Right forelimb (tissue), 1 donor: Measurements from ENCODE around the gene SLAMF6.
"Not testable (repeated sequence)": the region's sequence is repeated elsewhere in the genome, so short reads cannot be mapped to it uniquely, and the experiment has no call there.

ENCODE experiments used
- DNase-seq: peaks from one replicate; pipeline ENCODE4 v3.0.0-alpha.2; 2018

Gene SLAMF6

DNA sequence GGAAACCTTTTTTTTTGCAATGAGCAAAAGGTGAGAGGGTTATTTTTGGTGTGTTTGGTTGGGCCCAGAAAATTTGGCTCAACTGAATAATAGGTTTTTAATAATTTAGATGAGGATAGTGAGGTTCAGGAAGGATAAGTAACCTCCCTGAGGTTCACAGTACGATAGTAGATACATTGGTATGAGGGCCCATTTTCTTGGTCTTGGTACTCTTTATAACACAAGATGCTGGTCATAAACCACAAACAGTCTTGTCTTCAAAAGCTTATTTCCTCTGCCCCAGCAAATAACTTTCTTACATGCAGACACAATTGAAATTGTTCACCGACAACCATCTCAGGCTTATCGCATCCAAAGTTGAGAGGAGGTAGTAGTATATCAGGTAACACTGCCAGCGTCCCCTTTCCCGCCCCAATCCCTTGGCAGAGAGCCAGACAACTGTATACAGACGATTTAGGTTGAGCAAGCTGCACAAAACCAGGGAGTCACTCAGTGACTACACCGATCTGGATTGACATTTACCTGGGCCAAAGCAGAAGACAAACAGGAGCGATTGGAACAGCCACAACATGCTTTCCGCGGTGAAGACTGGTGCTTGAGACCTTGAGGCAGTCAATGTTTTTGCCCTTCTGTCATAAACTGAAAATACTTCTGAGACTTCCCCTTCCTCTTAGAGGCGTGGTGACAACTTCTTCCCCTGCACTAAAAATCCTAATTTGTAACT, at the start of gene SLAMF6:
TSS of gene SLAMF6 (minus strand) at position 634 of the 724 bp plus-strand sequence. CDS start at position 571, 63 bp downstream.
- DNase-seq = no peak

DNA sequence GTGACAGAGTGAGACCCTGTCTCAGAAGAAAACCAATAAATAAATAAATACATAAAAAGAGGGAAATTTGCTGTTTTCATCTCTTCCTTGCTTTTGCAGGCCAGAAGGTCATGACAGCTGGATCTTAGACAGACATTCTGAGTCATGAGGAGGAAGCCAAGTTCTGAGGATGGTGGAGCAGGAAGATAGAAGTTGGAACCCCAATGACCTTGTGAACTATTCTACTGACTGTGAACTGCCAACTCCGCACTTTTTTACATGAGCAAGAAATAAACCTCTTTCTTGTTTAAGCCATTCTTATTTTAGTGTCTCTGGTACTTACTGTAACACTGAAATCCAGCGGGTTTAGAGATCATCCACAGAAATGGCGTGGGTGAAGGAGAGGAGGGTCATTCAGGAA, 47.8 kb upstream of the SLAMF6 start:
- no peak for DNase-seq

DNA sequence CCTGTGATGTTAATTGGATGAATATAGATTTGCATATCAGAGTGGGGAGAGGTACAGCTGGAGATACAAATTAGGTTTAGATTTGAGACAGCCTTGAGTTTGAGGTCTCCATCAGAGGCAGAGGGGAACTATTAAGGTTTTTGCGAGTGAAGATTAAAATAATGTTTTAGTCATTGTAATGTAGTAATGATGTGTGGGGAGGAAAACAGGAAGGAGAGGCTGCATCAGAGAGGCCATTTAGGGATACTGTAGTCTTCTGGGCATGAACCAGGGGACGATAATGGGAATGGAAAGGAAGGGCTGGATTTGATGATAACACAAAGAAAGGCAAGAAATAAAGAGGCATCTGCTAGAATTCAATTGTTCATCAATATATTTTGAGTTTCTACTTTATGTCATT, 46.8 kb upstream of the SLAMF6 start:
- no peak for DNase-seq

DNA sequence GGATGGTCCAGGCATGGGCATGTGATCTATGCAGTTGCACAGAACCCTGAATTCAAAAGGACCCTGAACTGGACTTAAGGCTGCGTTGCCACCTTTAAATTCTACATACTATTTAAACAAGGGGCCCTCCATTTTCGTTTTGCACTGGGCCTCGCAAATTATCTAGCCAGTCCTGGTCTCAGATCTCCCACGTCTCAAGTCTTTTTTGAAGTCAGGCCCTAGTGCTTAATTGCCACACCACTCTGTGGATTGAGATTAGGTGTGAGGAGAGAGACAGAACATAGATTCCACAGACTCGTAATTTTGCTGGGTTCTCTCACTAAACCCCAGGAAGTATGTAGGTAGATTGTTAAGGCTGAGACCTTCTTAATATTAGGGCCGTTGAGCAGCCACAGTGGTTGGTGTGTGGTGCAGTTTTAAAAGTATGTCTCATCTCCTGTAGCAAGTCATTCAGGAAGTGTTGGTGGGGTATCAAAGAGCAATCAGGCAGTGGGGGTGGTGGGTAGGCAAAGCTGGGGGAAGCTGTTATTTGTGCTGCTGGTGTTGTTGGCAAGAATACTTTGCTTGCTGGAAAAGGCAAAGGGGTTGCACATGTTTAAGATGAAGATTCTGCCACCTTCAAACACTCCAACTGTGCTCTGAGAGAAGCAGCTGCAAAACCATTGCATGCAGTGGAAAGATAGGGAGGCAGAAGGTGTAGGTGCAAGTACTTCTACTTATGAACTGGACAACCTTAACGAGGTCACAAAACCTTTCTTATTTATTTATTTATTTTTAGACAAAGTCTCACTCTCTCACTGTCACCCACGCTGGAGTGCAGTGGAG, 45.0 kb upstream of the SLAMF6 start:
- no peak for DNase-seq

DNA sequence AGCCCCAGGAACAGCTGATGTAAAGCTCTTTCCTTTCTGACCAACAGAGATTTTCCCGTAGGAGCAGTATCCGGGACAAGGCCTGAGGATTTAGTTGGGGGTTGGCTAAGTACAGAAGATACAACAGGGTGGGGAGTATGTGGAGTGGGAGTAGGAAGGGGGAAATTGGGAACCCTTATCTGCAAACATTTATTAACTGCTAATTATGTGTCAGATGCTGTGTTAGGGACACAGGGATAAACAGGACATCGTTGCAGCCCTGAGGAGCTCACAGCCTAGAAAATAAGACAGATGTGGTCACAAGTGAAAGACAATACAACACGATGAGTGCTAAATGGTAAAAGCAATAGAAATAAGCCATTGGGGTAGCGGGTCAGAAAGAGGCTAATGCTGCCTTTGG, 44.3 kb upstream of the SLAMF6 start:
- DNase-seq = no peak

DNA sequence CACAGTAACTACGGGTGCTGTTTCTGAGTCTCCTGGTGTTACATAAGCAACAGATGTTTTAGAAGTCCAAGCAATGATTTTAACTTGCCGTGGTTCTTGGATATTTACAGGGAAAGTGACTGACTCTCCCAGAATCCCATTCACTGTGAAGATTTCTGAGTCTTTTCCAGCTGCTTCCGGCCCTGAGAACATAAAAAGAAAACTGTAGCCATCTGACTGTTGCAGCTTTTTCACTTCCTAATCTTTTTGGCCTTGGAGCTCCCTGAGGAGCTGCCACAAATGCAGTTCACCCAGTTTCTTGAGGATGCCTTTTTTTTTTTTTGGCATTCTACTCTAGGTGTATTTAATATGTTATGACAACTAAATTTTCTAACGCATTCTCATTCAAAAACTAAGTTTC, 42.5 kb upstream of the SLAMF6 start:
- DNase-seq = no peak

DNA sequence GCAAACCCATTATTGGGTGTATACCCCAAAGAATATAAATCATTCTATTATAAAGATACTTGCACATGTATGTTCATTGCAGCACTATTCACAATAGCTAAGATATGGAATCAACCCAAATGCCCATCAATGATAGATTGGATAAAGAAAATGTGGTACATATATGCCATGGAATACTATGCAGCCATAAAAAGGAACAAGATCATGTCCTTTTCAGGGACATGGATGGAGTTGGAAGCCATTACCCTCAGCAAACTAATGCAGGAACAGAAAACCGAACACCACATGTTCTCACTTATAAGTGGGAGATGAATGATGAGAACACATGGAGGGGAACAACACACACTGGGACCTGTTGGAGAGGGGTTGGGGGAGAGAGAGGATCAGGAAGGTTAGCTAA, 40.2 kb upstream of the SLAMF6 start:
- DNase-seq = not testable (repeated sequence)

DNA sequence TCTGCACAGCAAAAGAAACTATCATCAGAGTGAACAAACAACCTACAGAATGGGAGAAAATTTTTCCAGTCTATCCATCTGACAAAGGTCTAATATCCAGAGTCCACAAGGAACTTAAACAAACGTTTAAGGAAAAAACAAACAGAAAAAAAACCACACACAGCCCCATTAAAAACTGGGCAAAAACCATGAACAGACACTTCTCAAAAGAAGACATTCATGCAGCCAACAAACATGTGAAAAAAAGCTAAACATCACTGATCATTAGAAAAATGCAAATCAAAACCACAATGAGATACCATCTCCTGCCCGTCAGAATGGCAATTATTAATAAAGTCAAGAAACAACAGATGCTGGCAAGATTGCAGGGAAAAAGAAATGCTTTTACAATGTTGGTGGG, 39.7 kb upstream of the SLAMF6 start:
- not testable (repeated sequence) for DNase-seq

DNA sequence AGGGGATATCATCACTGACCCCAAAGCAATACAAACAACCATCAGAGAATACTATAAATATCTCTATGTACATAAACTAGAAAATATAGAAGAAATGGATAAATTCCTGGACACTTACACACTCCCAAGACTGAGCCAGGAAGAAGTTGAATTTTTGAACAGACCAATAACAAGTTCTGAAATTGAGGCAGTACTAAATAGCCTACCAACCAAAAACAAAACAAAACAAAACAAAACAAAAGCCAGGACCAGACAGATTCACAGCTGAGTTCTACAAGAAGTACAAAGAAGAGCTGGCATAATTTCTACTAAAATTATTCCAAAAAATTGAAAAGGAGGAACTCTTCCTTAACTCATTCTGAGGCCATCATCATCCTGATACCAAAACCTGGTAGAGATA, 37.8 kb upstream of the SLAMF6 start:
- DNase-seq = no peak

DNA sequence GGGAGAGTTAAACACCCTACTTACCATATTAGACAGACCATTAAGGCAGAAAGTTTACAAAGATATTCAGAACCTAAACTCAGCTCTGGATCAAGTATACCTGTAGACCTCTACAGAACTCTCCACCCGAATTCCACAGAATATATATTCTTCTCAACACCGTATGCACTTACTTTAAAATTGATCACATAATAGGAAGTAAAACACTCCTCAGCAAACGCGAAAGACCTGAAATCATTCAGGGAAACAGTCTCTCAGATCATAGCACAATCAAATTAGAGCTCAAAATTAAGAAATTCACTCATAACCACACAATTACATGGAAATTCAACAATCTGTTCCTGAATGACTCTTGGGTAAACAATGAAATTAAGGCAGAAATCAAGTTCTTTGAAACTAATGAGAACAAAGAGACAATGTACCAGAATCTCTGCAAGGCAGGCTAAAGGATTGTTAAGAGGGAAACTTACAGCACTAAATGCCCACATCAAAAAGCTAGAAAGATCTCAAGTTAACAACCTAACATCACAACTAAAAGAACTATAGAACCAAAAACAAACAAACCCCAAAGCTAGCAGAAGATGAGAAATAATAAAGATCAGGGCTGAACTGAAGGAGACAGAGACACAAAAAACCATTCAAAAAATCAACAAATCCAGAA, 37.1 kb upstream of the SLAMF6 start:
- DNase-seq = no peak

DNA sequence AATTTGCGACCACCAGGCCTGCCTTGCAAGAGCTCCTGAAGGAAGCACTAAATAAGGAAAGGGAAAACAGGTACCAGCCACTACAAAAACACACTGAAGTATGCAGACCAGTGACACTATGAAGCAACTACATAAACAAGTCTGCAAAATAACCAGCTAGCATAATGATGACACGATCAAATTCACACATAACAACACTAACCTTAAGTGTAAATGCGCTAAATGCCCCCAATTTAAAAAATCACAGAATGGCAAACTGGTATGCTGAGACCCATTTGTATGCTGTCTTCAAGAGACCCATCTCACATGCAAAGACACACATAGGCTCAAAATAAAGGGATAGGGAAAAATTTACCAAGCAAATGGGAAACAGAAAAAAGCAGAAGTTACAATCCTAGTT, 36.4 kb upstream of the SLAMF6 start:
- not testable (repeated sequence) for DNase-seq

DNA sequence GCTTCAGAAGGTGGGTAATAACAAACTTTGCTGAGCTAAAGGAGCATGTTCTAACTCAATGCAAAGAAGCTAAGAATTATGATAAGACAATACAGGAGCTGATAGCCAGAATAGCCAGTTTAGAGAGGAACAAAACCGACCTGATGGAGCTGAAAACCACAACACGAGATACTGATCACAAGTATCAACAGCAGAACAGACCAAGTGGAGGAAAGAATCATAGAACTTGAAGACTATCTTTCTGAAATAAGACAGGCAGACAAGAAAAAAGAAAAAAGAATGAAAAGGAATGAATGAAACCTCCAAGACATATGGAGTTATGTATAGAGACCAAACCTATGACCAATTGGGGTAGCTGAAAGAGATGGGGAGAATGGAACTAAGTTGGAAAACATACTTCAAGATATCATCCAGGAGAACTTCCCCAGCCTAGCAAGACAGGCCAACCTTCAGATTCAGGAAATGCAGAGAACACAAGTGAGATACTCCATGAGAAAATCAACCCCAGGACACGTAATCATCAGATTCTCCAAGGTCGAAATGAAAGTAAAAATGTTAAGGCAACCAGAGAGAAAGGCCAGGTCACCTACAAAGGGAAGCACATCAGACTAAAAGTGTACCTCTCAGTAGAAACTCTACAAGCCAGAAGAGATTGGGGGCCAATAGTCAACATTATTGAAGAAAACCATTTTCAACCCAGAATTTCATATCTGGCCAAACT, 35.8 kb upstream of the SLAMF6 start:
- no peak for DNase-seq

DNA sequence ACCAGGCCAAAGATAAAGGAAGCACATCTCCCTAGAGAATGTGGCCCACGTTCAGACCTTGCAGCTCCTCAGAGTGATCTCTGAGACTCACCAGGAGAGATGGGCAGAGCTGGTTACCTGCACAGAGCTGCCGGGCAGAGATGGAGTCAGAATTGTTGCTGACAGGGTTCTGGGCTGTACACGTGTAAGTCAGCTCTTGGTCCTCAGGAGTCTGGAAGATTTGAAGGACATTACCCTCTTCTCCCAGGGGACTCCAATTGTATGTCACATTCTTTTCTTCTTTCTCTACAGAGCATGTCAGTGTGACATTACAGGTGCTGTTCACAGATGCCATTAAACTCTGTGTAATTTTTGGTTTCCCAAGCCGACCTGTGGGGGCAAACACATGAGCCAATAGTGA, 30.7 kb upstream of the SLAMF6 start:
- DNase-seq = no peak

DNA sequence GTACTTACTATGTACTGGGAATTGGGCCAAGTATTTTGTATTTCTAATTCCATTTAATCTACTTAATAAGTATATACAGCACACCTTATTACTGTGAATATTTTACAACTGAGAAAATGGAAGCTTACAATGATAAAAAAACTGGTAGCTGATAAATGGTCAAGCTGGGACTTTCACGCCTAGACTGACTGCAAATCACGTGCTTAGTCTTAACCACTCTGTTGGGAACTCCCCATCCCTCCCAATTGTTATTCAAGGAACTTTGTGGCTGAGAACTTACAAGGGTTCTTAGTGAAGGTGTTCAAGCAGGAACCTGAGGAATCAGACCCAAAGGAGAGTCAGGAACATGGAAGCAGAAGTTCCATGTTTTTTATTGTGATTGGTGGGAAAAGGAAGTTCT, 29.4 kb upstream of the SLAMF6 start:
- no peak for DNase-seq

DNA sequence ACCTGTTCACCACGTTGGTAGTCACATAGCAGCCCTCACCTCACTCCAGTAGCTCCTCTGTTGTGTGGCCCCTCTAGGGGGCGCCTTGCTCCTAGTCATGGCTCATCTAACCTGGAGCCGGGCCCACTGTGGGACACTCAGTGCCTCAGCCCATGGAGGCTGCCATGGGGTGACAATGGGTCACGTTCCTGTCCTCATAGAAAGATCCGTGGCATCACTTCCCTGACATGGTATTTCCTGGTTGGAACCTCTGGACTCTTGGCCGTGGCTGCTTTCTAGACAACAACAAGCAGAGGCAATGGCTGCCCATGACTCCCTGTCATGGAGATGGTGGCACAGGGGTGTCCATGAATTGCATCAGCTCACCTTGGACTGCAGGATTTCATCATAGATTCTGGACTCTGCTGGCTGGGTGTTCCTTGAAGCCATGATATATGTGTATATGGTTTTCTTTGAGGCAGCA, 27.5 kb upstream of the SLAMF6 start:
- DNase-seq = no peak

DNA sequence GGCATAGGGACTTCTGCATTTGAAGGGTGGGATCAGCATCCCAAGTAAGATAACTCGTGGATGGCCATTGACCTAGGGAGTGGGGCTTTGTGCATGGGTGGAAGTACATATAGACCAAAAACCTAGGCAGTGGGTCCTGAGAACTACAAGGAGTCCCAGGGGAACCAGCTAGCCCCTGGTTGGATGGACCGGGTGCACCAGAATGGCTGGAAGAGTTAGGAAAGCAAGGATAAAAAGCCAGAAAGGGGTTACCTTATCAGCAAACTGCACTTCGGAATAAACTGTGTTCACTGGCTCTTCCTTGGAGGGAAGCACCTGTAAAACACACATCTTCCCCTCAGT, 26.6 kb upstream of the SLAMF6 start:
- DNase-seq = no peak

DNA sequence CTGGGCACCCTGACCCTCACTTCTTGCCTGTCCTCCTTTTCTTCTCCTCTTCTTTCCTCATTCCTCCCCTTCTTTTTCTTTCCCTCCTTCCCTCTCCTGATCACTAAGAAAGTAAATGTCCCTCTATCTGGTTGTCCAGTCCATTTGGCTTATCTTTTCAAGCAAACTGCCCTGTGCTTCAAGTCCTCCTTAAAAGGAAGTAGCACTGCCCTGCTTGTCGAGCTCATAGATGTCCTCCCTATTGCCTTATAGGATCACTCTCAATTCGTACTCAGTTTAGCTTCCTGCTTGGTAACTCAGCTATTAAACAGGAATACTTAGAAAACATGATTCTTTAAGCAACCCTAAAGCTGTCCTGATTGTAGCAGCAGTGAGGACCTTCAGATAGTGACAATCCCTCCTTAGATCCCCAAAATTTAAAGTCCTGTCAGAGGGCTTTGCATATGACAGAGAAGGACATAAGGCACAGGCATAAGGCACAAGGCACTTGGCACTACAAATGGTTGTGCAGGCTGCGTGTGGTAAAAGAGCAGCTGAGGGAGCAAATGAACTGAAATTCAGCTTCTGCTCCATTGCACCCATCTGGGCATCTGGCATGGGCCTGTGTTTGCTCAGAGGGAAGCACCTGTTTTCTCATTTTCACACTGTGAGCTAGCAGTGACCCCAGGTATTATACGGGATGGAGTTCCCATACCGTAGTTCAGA, 26.1 kb upstream of the SLAMF6 start:
- no peak for DNase-seq

DNA sequence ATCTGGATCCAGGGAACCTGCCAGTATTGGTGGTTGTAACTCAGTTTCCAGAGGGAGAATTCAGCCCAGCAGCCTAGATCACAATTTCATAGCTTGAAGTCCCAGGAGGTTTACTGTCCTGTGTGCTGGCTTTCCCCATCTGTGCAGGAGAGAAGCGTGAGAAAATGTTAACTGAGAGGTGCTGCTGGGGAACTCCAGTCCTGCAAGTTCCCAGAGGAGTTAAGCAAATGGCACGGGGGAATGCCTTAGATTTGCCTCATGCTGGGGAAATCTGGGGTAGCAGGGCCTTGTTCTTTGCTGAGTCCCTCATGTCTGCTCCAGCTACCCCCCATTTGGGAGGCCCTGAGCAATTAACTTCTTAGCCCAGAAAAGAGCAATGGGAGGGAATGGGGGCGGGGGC, 25.1 kb upstream of the SLAMF6 start:
- DNase-seq = no peak

DNA sequence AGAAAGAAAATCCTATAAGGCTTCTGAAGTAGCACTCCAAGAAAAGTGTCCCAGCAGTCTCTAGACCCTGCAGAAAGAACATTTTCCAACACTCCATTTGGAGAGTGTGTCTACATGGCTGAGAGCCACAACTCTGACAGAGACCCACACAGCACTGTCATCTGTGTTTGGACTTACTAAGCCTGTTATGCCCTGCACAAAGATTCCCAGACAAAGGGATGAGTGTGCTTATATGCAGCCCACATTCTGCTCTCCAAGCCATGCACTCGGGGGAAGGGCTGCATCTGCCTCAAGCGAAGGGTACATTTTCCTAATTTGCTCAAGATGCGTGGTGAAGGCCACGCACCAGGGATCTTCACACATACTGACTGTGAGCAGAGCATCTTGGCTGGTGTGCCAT, 24.4 kb upstream of the SLAMF6 start:
- DNase-seq = no peak

DNA sequence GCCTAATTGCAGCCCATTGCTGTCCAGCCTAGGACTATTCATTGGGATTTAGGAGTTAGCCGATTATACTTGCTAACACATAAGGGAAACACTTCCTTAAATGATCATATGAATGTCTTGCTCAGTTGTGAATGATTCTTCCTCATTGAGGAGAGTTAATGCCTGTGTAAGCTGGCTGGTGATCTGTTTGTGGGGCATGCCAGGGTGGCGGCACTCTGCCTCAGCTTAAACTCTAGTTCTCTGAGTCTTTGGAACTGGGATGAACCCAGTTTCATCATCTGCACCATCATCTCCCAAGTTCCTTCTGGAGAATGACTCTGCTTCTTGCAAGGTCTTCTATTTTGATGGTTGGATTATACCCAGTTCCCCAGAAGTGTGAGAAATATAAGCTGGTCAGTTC, 23.9 kb upstream of the SLAMF6 start:
- no peak for DNase-seq

DNA sequence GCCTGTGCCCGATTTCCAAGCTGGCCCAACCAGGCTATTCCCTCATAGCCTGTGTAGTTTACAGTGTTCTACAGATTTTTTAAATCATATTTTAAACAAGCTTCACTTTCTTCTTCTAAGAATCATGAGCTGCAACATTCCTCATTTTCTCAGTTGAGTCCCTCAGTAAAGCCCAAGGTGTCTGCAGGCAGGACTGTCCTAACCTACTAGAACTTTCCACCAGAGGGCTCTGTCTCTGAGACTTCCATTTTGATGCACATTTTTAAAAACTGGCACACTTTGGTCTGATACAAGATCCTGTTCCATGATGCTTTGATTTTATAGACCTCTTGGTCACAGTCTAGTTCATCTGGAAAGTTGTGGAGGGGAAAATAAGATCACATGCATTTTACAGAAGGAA, 21.6 kb upstream of the SLAMF6 start:
- DNase-seq = no peak

DNA sequence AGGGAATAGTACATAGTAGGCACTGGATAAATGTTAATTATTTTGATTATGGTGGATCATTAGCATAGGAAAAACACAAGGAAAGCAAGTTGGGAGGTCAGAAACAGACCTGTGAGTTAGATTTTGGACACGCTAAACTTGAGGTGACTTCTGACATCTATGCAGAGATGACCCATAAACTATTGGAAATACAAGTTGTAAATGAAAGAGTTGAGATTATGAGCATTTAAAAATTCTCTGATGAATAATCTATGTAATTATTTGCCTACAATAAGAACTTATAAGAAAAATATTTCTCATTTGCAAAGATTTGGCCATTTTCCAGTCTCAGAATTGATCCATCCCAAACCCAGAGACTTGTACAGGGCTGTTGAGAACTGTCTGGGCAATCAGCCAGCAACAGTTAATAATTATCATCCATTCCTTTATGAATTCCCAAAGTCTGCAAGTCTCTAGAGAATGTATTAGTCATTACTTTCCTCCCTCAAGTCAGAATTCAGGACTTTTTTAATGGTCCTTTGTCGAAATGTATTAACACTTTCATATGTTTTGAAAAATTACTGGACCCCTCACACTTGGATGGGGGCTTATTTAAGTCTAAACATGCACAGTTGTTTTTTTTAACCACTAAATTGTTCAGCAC, 19.4 kb upstream of the SLAMF6 start:
- no peak for DNase-seq
